Kidney epithelial cell (primary cell): ENCODE measurements around the gene IL1RAPL1. TPM values are rescaled to one million over a fixed set of nuclear protein-coding genes. Genes with fewer than 3 reads are reported as not detected.

Source experiments
- DNase-seq: peaks from one replicate; pipeline ENCODE4 v3.0.0-alpha.2; 2010; ENCODE audit warnings: low read depth
- H3K27me3 ChIP-seq: 2 replicates; pipeline ENCODE4 v1.6.0; 2011; ENCODE audit warnings: low read length; ENCODE audit not compliant: control insufficient read depth, insufficient read depth
- H3K36me3 ChIP-seq: 2 replicates; pipeline ENCODE4 v1.5.1; 2011; ENCODE audit warnings: low read length; ENCODE audit not compliant: control insufficient read depth, insufficient read depth
- H3K4me3 ChIP-seq: 2 replicates; pipeline ENCODE4 v1.5.1; 2011; ENCODE audit warnings: low read depth, mild to moderate bottlenecking, control low read depth, low read length
- CTCF ChIP-seq: IDR thresholded peaks from 2 replicates; pipeline ENCODE4 v1.5.1; 2011; ENCODE audit warnings: mild to moderate bottlenecking, moderate library complexity, low read length, control low read depth, inconsistent platforms; ENCODE audit not compliant: insufficient read depth, poor library complexity, severe bottlenecking
- total RNA-seq: library from RNA; depleted of rRNA; stranded (reverse); fragments of >200 nt; gene quantifications from 2 replicates; pipeline ENCODE4 v1.2.3, GENCODE V29; 2015

Gene IL1RAPL1
- total RNA-seq, 1 donor from 2014 or later = not detected

- peak overlapping the region; percentile 42 for H3K4me3 ChIP-seq
Measured at GRCh38 chrX:28585767-28586166, 1.5 kb upstream of the IL1RAPL1 start.

GRCh38 chrX:28586286-28586685, 960 bp upstream of the IL1RAPL1 start:
- no peak for DNase-seq
- no peaks in the 10 kb centered on the region for H3K27me3 ChIP-seq
- TF ChIP-seq CTCF = no peak
- peak overlapping the region; percentile 42 for H3K4me3 ChIP-seq
- no peaks in the 10 kb centered on the region for H3K36me3 ChIP-seq

More at GRCh38 chrX:28585767-28586166, 1.5 kb upstream of the IL1RAPL1 start:
- TF ChIP-seq CTCF = no peak
- H3K36me3 ChIP-seq = no peaks in the 10 kb centered on the region
- no peak for DNase-seq
- H3K27me3 ChIP-seq = no peaks in the 10 kb centered on the region

- TF ChIP-seq CTCF = no peak
- no peak for DNase-seq
- Histone ChIP-seq H3K27me3 (no peaks in the 10 kb centered on the region), H3K36me3 (no peaks in the 10 kb centered on the region), H3K4me3 (peak overlapping the region; percentile 16)
Measured at GRCh38 chrX:28589046-28589445, 1.8 kb downstream of the IL1RAPL1 start.

- Histone ChIP-seq H3K36me3 (no peaks in the 10 kb centered on the region), H3K4me3 (no peak overlapping the region), H3K27me3 (no peaks in the 10 kb centered on the region)
- no peak for DNase-seq
- no peak for TF ChIP-seq CTCF
Measured at GRCh38 chrX:28590396-28590795, 3.1 kb downstream of the IL1RAPL1 start.

GRCh38 chrX:28591542-28591941, 4.3 kb downstream of the IL1RAPL1 start:
- TF ChIP-seq CTCF = no peak
- no peak for DNase-seq
- no peak overlapping the region for H3K4me3 ChIP-seq

GRCh38 chrX:28595346-28595745, 8.1 kb downstream of the IL1RAPL1 start:
- Histone ChIP-seq H3K4me3 (no peak overlapping the region), H3K36me3 (no peaks in the 10 kb centered on the region), H3K27me3 (no peaks in the 10 kb centered on the region)
- no peak for TF ChIP-seq CTCF
- no peak for DNase-seq

More at GRCh38 chrX:28591542-28591941, 4.3 kb downstream of the IL1RAPL1 start:
- Histone ChIP-seq H3K27me3 (no peaks in the 10 kb centered on the region), H3K36me3 (no peaks in the 10 kb centered on the region)
